Heart left ventricle (tissue), 16 donors: ENCODE results near the gene OR4K5. TPM values are rescaled to one million over a fixed set of nuclear protein-coding genes. Genes with fewer than 3 reads are reported as not detected.

Experiments used
- ATAC-seq, 4 donors: fragments of 200-7000 bp; cut with Tn5 transposase; one replicate each; pipeline ENCODE4 v1.9.1; 2020 to 2022; ENCODE audit warnings: moderate library complexity in 4 of 4, mild to moderate bottlenecking in 3 of 4, moderate number of reproducible peaks in 1 of 4
- DNase-seq, 5 donors: peaks; one replicate each; pipeline ENCODE4 v3.0.0-alpha.2; 2020
- H3K27ac ChIP-seq, 12 donors: fragments of 200-600 bp; sonication (generic) in 4 of 12; one replicate each; pipeline versions ENCODE4 v1.5.0 to v1.8.0; 2016 to 2022; ENCODE audit warnings: mild to moderate bottlenecking in 2 of 12
- H3K27me3 ChIP-seq, 9 donors: fragments of 200-600 bp; sonication (generic) in 2 of 9; one replicate each; pipeline versions ENCODE4 v1.5.1 to v1.8.0; 2016 to 2022; ENCODE audit warnings: mild to moderate bottlenecking in 3 of 9
- H3K36me3 ChIP-seq, 9 donors: fragments of 200-600 bp; sonication (generic) in 2 of 9; one replicate each; pipeline versions ENCODE4 v1.5.0 to v1.8.0; 2018 to 2022; ENCODE audit warnings: mild to moderate bottlenecking in 2 of 9
- H3K4me1 ChIP-seq, 12 donors: fragments of 200-600 bp; sonication (generic) in 4 of 12; one replicate each; pipeline versions ENCODE4 v1.5.0 to v1.8.0; 2016 to 2022; ENCODE audit warnings: mild to moderate bottlenecking in 3 of 12
- H3K4me3 ChIP-seq, 12 donors: fragments of 200-600 bp; sonication (generic) in 4 of 12; one replicate each; pipeline versions ENCODE4 v1.5.0 to v1.8.0; 2017 to 2022; ENCODE audit warnings: mild to moderate bottlenecking in 9 of 12, moderate library complexity in 4 of 12
- H3K9me3 ChIP-seq, 12 donors: fragments of 200-600 bp; sonication (generic) in 4 of 12; one replicate each; pipeline versions ENCODE4 v1.5.0 to v1.8.0; 2016 to 2022; ENCODE audit warnings: mild to moderate bottlenecking in 1 of 12
- POLR2A ChIP-seq, 2 donors: fragments of 450-650 bp; IDR thresholded peaks; one replicate each; pipeline ENCODE4 v1.6.1; 2017; ENCODE audit warnings: antibody characterized with exemption in 2 of 2, mild to moderate bottlenecking in 2 of 2, moderate library complexity in 2 of 2
- WGBS, 4 donors: extraction: QIAGEN DNeasy Blood & Tissue Kit in 2 of 4; methylation state at CpG; one replicate each; pipeline versions ENCODE4 v1.1.5 to v1.1.7; 2013 to 2018; 5-methylcytosine and 5-hydroxymethylcytosine counted together
- intact Hi-C, 10 donors: fragments of 100-400 bp; cut with DNase I; formaldehyde crosslinking; loops; one replicate each; pipeline versions ENCODE4 v1.11.1 to v1.14.2; 2022
- polyA plus RNA-seq, 2 donors: library from polyadenylated mRNA; stranded (reverse); fragments of 200-250 nt; gene quantifications; one replicate each; pipeline ENCODE4 v1.2.3, GENCODE V29; 2013
- total RNA-seq, 9 donors: library from RNA; depleted of rRNA in 2 of 9; stranded (reverse); fragments of >200 nt in 2 of 9; fragmentation: NEBNext Ultra II Directional in 3 of 9; extraction: Animal tissue kit (Norgen Biotek cat#: 25700) in 3 of 9; gene quantifications; one replicate each; pipeline versions ENCODE4 v1.1.0 to v1.2.4, GENCODE V29; 2016 to 2023
- TF ChIP-seq, protein P1 (sequence below), 12 donors: fragments of 200-600 bp; sonication (generic) in 4 of 12; IDR thresholded peaks; one replicate each; pipeline versions ENCODE4 v1.5.0 to v1.8.0; 2018 to 2022; ENCODE audit warnings: antibody characterized with exemption in 12 of 12, mild to moderate bottlenecking in 5 of 12
- donor health status: ischemic (EF 13 %, LVEDD 7.1; RV severe dilation, severe dysfunction).
- donor health status: healthy with polysubstance abuse.
- donor health status: DM: no; HTN: yes; CAD: no.
- donor health status: DM: no; HTN: no; CAD: no.
- donor health status: ischemic (EF 25% LVEDD 6.9; RV normal size, moderate dysfunction).
- donor health status: ischemic (EF 25% LVEDD 5.7; RV mildly dilated, moderate dysfunction).
- donor health status: healthy.
- donor health status: DM: yes; HTN: yes; CAD: no.
- donor health status: ischemic (EF 35%, LVEDD 5.7; RV mildly dilated, moderate dysfunction).
- donor health status: nonischemic (EF 11% LVEDD 7.7; RV severe dilation, severe dysfunction).
- donor health status: DM: yes; HTN: yes; CAD: no.
- donor health status: PGD.
- donor health status: ischemic (EF 29% LVEDD 5.4; RV normal size, mild dysfunction).
- donor health status: nonischemic (EF 23%, LVEDD 6.1; RV moderate dilation, normal function).

The OR4K5 gene
- total and polyA plus RNA-seq, 11 donors = not detected

DNA sequence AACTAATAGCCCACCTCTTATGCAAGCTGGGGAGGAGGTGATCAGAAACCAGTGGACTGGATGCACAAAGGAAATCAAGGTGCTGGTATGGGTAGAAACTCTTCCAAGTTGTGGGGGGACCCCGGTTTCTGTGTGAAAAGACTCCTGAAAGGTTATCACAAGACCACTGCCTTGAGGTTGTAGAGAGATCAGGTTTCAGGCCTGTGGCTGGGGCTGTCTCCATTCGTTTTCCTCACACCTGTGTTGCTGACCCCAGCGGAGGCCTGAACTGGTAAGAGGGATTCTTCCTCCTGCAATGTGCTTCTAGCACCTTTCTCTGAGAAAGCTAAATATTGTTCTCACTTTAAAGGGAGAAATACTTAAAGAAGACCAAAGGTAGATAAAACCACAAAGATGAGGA lies 9.3 kb upstream of the OR4K5 start:
- intact Hi-C loops = no loop called here
- Histone ChIP-seq H3K36me3 (no peaks in the 10 kb centered on the region), H3K27me3 (no peaks in the 10 kb centered on the region), H3K9me3 (peaks cover 0 to 7% (median 0%) of the 10 kb centered on the region in 12 donors), H3K4me1 (no peaks in the 10 kb centered on the region), H3K4me3 (no peak overlapping the region), H3K27ac (no peak overlapping the region)
- no peak for DNase-seq
- no peak for TF ChIP-seq POLR2A (IDR thresholded peaks at IDR 0.05)
- TF ChIP-seq, protein P1, sequence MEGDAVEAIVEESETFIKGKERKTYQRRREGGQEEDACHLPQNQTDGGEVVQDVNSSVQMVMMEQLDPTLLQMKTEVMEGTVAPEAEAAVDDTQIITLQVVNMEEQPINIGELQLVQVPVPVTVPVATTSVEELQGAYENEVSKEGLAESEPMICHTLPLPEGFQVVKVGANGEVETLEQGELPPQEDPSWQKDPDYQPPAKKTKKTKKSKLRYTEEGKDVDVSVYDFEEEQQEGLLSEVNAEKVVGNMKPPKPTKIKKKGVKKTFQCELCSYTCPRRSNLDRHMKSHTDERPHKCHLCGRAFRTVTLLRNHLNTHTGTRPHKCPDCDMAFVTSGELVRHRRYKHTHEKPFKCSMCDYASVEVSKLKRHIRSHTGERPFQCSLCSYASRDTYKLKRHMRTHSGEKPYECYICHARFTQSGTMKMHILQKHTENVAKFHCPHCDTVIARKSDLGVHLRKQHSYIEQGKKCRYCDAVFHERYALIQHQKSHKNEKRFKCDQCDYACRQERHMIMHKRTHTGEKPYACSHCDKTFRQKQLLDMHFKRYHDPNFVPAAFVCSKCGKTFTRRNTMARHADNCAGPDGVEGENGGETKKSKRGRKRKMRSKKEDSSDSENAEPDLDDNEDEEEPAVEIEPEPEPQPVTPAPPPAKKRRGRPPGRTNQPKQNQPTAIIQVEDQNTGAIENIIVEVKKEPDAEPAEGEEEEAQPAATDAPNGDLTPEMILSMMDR (IDR thresholded peaks at IDR 0.05) = no peak
- ATAC-seq = no peak
- 28 to 47% (median 41%) methylated on average over 3 of the region's 3 CpGs for WGBS, 4 donors

DNA sequence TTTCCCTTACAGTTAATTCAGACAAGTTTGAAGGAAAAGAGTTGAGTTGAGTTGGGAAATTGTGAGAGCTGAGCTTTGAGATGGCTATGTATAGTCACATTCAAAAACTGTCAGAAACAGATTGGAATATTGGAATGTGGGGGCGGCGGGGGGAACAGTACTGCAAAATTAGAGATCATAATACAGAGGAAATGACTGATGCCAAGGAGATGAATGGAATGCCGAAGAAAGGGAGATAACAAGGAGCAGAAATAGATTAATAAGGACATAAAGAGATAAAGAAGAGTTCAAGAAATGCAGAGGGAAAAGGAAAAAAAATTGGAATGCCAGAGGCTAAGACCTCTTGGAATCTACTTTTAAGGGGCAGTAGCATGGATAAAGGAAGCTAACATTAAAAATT lies 3.2 kb upstream of the OR4K5 start:
- no peak for ATAC-seq
- Histone ChIP-seq H3K27me3 (no peaks in the 10 kb centered on the region), H3K36me3 (no peaks in the 10 kb centered on the region), H3K4me3 (no peak overlapping the region), H3K4me1 (no peaks in the 10 kb centered on the region), H3K27ac (no peak overlapping the region), H3K9me3 (no peaks in the 10 kb centered on the region)
- DNase-seq = no peak
- TF ChIP-seq POLR2A (IDR thresholded peaks at IDR 0.05) = no peak
- TF ChIP-seq, protein P1 (IDR thresholded peaks at IDR 0.05) = no peak
- intact Hi-C loops = no loop called here
- WGBS, 4 donors = 54 to 65% (median 59%) methylated on average over 3 of the region's 3 CpGs

DNA sequence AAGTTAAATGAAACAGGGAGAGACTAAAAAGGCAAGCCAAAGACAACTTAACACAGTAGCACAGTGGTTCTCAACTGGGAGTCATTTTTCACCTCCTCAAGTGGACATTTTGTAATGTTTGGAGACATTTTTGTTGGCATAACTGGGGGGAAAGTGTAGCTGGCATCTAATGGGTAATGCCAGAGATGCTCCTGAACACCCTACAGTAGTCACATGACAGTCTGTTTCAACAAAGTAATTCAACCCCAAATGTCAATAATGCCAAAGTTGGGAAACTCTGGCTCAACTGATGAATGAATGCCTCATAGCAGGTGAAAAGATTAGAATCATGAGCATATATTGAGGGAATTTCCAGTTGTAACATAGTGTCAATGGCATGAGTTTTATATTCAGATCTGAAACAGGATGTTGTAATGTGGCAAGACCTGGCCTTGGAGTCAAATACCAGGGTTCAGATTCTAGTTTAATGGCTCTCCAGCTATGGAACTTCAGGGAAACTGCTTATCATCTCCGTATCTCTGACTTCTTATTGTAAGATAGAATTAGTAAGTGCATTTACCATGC lies 2.4 kb upstream of the OR4K5 start:
- Histone ChIP-seq H3K27me3 (no peaks in the 10 kb centered on the region), H3K4me3 (no peak overlapping the region), H3K27ac (no peak overlapping the region), H3K9me3 (no peaks in the 10 kb centered on the region), H3K36me3 (no peaks in the 10 kb centered on the region), H3K4me1 (no peaks in the 10 kb centered on the region)
- TF ChIP-seq, protein P1 (IDR thresholded peaks at IDR 0.05) = no peak
- TF ChIP-seq POLR2A (IDR thresholded peaks at IDR 0.05) = no peak
- no peak for DNase-seq
- intact Hi-C loops = no loop called here
- ATAC-seq = no peak
- 54 to 73% (median 63%) methylated on average over 1 of the region's 1 CpG for WGBS, 4 donors

DNA sequence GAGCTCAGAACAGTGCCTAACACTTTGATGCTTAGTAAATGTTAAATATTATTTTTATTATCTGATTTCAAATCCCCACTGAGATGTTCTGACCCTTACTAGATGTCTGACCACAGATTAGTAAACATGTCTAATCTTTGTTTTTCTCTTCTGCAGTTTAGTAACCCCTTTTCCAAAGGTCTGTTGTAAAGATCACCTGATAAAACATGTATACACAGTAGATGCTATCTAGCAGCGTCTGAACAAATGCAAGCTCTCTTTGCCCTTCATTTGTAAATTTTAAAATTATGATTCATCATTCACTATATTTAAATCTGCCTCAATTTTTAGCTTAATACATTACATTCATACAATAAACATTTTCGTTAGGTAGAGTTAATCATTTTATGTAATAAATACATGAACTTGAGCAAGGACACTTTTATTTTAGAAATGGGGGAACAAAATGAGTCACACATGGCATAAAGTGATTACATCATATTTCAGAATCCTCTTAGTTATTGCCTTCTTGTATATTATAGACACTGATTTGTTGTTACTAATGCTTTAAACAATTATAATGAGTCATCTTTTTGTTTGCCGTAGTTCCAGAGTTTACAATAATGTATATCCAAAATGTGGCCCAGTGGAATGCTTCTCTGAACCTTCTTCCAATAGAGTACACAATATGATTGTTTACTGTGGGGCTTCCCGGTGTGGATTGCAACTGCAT lies 1.7 kb upstream of the OR4K5 start:
- 46 to 49% (median 48%) methylated on average over 4 of the region's 4 CpGs for WGBS, 4 donors
- Histone ChIP-seq H3K27ac (no peak overlapping the region), H3K9me3 (no peaks in the 10 kb centered on the region), H3K36me3 (no peaks in the 10 kb centered on the region), H3K4me1 (no peaks in the 10 kb centered on the region), H3K4me3 (no peak overlapping the region), H3K27me3 (no peaks in the 10 kb centered on the region)
- intact Hi-C loops = no loop called here
- TF ChIP-seq, protein P1 (IDR thresholded peaks at IDR 0.05) = no peak
- TF ChIP-seq POLR2A (IDR thresholded peaks at IDR 0.05) = no peak
- ATAC-seq (no peak), DNase-seq (no peak)
